Tibial nerve (tissue), 4 donors: Measurements from ENCODE around the gene TRAPPC5. TPM values are rescaled to one million over a fixed set of nuclear protein-coding genes. Genes with fewer than 3 reads are reported as not detected.

Experiments
- DNase-seq, 2 donors: peaks; one replicate each; pipeline ENCODE4 v3.0.0-alpha.2; 2019; ENCODE audit warnings: low spot score in 2 of 2
- H3K27ac ChIP-seq, 4 donors: fragments of 200-600 bp; sonication (generic) in 3 of 4; one replicate each; pipeline ENCODE4 v1.5.1; 2017 to 2019; ENCODE audit warnings: mild to moderate bottlenecking in 1 of 4
- H3K27me3 ChIP-seq, 2 donors: fragments of 200-600 bp; sonication (generic) in 1 of 2; one replicate each; pipeline versions ENCODE4 v1.5.1 to v1.6.0; 2017 to 2019
- H3K36me3 ChIP-seq, 3 donors: fragments of 200-600 bp; sonication (generic); one replicate each; pipeline ENCODE4 v1.5.1; 2018 to 2019
- H3K4me1 ChIP-seq, 4 donors: fragments of 200-600 bp; sonication (generic) in 3 of 4; one replicate each; pipeline ENCODE4 v1.5.1; 2017 to 2019
- H3K4me3 ChIP-seq, 4 donors: fragments of 200-600 bp; sonication (generic) in 3 of 4; one replicate each; pipeline ENCODE4 v1.5.1; 2017 to 2019; ENCODE audit warnings: mild to moderate bottlenecking in 1 of 4, moderate library complexity in 1 of 4
- H3K9me3 ChIP-seq, 4 donors: fragments of 200-600 bp; sonication (generic) in 3 of 4; one replicate each; pipeline ENCODE4 v1.5.1; 2017 to 2019
- EP300 ChIP-seq, 2 donors: sonication (generic); formaldehyde crosslinking; IDR thresholded peaks; one replicate each; pipeline ENCODE4 v1.6.1; 2017; ENCODE audit warnings: antibody characterized with exemption in 2 of 2, mild to moderate bottlenecking in 1 of 2
- POLR2A ChIP-seq, 2 donors: fragments of 450-650 bp; IDR thresholded peaks; one replicate each; pipeline ENCODE4 v1.6.1; 2017; ENCODE audit warnings: antibody characterized with exemption in 2 of 2, mild to moderate bottlenecking in 2 of 2, moderate library complexity in 2 of 2
- WGBS, 2 donors: methylation state at CpG; one replicate each; pipeline ENCODE4 v1.1.5; 2018; 5-methylcytosine and 5-hydroxymethylcytosine counted together
- total RNA-seq, 4 donors: library from RNA; depleted of rRNA; stranded (reverse); fragments of >200 nt; gene quantifications; one replicate each; pipeline ENCODE4 v1.1.0, GENCODE V29; 2016
- TF ChIP-seq, protein P1 (sequence below), 5 experiments: fragments of 200-600 bp in 3 of 5; fragments of 450-650 bp in 2 of 5; sonication (generic) in 3 of 5; IDR thresholded peaks; one replicate each; pipeline ENCODE4 v1.5.1; 2016 to 2019; ENCODE audit warnings: antibody characterized with exemption in 5 of 5, mild to moderate bottlenecking in 3 of 5, moderate library complexity in 2 of 5

Gene TRAPPC5
- 10 to 100 TPM; 26.9 to 47.5 (median 37.0) TPM for total RNA-seq

DNA sequence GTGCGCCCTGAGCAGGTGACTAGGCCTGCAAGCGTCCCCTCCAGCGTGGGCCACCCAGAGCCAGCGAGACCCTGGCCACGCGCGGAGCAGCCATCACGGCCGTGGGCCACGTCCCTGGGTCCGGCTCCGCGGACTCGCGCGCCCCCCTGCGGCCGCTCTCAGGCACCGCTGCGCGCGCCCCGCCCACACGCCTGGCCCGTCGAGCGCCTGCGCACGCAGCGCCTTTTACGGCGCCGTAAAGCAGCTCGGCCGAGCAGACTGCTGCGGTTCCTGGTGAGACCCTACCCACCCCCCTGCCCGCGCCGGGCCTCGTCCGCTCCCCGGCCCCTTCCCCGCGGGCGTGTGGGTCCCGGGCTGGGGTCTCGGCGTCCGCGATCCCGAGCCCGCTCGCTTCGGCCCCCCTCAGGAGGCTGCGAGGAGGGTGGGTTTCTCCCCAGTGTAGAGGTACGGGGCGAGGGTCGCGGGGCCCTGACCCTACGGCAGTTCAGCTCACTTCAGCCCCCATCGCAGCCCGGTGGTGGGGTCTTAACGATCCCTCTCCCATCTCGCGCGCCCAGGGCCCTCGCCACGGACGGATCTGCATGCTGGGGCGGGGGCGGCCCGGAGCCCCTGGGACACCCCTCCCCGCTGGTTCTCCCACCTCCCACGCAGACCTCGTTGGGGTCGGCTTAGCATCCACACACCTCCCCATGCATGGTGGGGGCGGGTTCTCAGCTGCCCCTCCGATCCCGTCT, at the start of gene TRAPPC5:
Gene TRAPPC5, plus strand, starts transcription at position 228 of the 734 bp plus-strand sequence. CDS start 1,421 bp downstream, outside the sequence.
- Histone ChIP-seq H3K9me3 (no peaks in the 10 kb centered on the region), H3K4me3 (peak within 1 kb of the TSS; percentile 73 to 99 (median 94)), H3K36me3 (peaks cover 0 to 35% (median 0%) of the 10 kb centered on the region in 3 donors), H3K27me3 (peaks cover 0 to 29% of the 10 kb centered on the region in 2 donors), H3K27ac (peak within 1 kb of the TSS; percentile 69 to 91 (median 88)), H3K4me1 (peaks cover 0 to 19% (median 10%) of the 10 kb centered on the region in 4 donors)
- TF ChIP-seq POLR2A (IDR thresholded peaks at IDR 0.05) (peak; percentile 25 to 48), EP300 (IDR thresholded peaks at IDR 0.05) (peak in 1 of 2 donors; percentile 74)
- TF ChIP-seq, protein P1, sequence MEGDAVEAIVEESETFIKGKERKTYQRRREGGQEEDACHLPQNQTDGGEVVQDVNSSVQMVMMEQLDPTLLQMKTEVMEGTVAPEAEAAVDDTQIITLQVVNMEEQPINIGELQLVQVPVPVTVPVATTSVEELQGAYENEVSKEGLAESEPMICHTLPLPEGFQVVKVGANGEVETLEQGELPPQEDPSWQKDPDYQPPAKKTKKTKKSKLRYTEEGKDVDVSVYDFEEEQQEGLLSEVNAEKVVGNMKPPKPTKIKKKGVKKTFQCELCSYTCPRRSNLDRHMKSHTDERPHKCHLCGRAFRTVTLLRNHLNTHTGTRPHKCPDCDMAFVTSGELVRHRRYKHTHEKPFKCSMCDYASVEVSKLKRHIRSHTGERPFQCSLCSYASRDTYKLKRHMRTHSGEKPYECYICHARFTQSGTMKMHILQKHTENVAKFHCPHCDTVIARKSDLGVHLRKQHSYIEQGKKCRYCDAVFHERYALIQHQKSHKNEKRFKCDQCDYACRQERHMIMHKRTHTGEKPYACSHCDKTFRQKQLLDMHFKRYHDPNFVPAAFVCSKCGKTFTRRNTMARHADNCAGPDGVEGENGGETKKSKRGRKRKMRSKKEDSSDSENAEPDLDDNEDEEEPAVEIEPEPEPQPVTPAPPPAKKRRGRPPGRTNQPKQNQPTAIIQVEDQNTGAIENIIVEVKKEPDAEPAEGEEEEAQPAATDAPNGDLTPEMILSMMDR (IDR thresholded peaks at IDR 0.05) = peak; percentile 96 to 100 (median 99)
- 0% methylated on average over 34 to 43 of the region's 79 CpGs for WGBS, 2 donors
- peak; percentile 68 to 70 for DNase-seq

DNA sequence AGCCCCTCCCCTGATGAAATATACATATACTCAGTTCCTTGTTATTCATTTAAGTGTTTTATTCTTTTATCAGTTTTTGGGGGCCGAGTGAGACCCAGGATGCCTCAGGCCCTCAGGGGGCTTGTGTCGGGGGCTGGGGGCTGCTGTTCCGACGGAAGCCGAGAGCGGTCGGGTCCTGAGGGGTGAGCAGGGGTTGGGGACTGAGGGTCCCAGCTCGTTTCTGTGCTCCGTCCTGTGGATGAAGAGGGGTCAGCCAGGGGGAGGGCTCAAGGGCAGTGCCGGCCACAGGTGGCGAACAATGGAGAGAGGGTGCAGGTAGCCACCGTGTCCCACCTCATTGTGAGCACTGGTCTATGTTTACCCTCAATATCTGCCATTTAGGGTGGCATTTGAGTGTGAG, 49.1 kb upstream of the TRAPPC5 start:
- 85 to 88% methylated on average over 12 of the region's 12 CpGs for WGBS, 2 donors
- DNase-seq = no peak
- Histone ChIP-seq H3K9me3 (no peaks in the 10 kb centered on the region), H3K36me3 (peaks cover 0 to 23% (median 0%) of the 10 kb centered on the region in 3 donors), H3K27me3 (peaks cover 0 to 3% of the 10 kb centered on the region in 2 donors), H3K27ac (no peak overlapping the region), H3K4me1 (peaks cover 4 to 40% (median 25%) of the 10 kb centered on the region in 4 donors), H3K4me3 (no peak overlapping the region)
- TF ChIP-seq POLR2A (IDR thresholded peaks at IDR 0.05) (no peak), EP300 (IDR thresholded peaks at IDR 0.05) (no peak)
- TF ChIP-seq, protein P1 (IDR thresholded peaks at IDR 0.05) = no peak

DNA sequence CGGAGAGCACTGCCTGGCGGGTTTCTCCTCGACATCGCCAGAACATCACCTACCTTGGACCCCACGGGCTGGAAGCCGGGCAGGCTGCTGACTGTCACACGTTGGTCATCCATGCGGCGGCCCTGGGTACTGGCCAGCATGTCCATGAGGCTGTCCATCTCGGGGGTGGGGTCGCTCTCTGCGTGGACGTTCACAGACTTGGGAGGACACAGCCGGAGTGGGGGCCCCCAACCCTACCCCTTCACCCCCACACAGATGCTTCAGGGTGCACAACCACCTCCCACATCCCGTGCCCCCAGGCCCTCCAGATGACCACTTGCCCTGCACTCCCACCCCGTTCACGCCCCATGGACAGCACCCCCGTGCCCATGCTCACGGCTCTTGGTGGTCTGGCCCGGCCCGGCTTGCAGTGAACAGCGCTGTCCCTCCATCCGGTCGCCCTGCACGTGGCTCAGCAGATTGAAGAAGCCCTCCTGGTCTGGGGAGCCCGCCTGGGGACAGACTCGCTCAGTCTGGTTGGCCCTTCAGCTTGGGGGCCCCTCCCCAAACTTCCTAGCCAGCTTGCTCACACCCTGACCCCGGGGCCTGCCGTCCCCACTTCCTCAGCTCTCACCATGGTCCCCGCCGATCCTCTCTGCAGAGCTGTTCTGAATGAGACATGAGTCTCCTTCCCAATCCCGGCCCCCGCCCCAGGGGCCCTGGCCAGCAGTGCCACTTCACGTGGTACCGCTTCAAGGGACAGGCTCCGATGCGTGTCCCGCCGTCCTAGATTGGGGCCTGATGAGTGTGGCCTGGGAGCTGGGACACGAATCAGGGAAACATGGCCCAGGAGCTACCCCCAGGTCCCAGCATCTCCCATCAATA, 48.1 kb upstream of the TRAPPC5 start:
- Histone ChIP-seq H3K27me3 (peaks cover 0 to 13% of the 10 kb centered on the region in 2 donors), H3K36me3 (peaks cover 0 to 15% (median 0%) of the 10 kb centered on the region in 3 donors), H3K9me3 (no peaks in the 10 kb centered on the region), H3K27ac (no peak overlapping the region), H3K4me3 (no peak overlapping the region), H3K4me1 (peaks cover 4 to 39% (median 25%) of the 10 kb centered on the region in 4 donors)
- no peak for DNase-seq
- TF ChIP-seq POLR2A (IDR thresholded peaks at IDR 0.05) (no peak), EP300 (IDR thresholded peaks at IDR 0.05) (no peak)
- TF ChIP-seq, protein P1 (IDR thresholded peaks at IDR 0.05) = no peak
- WGBS, 2 donors = 87 to 90% methylated on average over 35 to 39 of the region's 40 CpGs

DNA sequence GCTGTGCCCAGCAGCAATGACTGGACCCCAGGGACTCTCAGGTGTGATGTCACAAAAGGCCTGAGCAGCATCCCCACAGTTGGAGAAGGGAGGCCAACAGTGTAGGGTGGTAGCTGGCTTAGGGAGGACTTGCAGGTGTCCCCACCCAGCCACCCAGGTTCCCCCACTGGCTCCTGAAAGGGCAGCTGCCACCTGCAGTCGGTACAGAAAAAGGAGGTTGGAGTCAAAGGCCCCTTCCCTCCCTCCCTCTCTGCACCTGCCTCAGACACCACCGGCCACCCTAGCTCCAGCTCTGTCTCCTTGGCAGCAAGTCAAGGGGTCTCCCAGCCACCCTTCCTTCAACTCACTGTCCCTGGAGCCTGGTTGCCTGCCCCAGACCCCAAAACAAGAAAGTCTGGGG, 46.9 kb upstream of the TRAPPC5 start, which contains the start of gene PCP2:
Gene PCP2, minus strand, starts transcription at position 22 of the 400 bp plus-strand sequence. CDS start 262 bp downstream, outside the sequence.
- H3K4me1 ChIP-seq = peaks cover 4 to 28% (median 13%) of the 10 kb centered on the region in 4 donors
- TF ChIP-seq, protein P1 (IDR thresholded peaks at IDR 0.05) = no peak
- TF ChIP-seq POLR2A (IDR thresholded peaks at IDR 0.05) = no peak
- no peak for TF ChIP-seq EP300 (IDR thresholded peaks at IDR 0.05)
- WGBS, 2 donors = 29 to 66% methylated on average over 1 to 2 of the region's 2 CpGs

More for the DNA sequence above, 46.9 kb upstream of the TRAPPC5 start, which contains the start of gene PCP2:
- peaks cover 0 to 15% (median 0%) of the 10 kb centered on the region in 3 donors for H3K36me3 ChIP-seq
- H3K27ac ChIP-seq = no peak within 1 kb of the TSS
- H3K4me3 ChIP-seq = no peak within 1 kb of the TSS
- peaks cover 0 to 25% of the 10 kb centered on the region in 2 donors for H3K27me3 ChIP-seq
- H3K9me3 ChIP-seq = no peaks in the 10 kb centered on the region
- DNase-seq = no peak
